Measurements from ENCODE around the gene DHX16.

The DHX16 gene

GRCh38 chr6:30611856-30612194, 61.0 kb downstream of the DHX16 start:
- Histone ChIP-seq H3K4me3 (ENCODE audit: insufficient read depth, low read length, poor library complexity, severe bottlenecking) (no peak overlapping the region), H3K27ac (ENCODE audit: low read depth, low read length) (no peak overlapping the region), H2AFZ (ENCODE audit: low read depth, low read length, severe bottlenecking) (no peak overlapping the region), H3K36me3 (ENCODE audit: low read length) (peaks cover 35% of the 10 kb centered on the region), H4K20me1 (ENCODE audit: low read depth, low read length) (no peaks in the 10 kb centered on the region; the same call in 1 of the 2 replicates), H3K9me3 (ENCODE audit: insufficient read depth, low read length) (no peaks in the 10 kb centered on the region), H3K4me2 (ENCODE audit: low read depth, low read length, poor library complexity, severe bottlenecking) (no peak overlapping the region), H3K79me2 (ENCODE audit: insufficient read depth, low read length) (peaks cover 33% of the 10 kb centered on the region), H3K27me3 (ENCODE audit: low read length) (no peaks in the 10 kb centered on the region), H3K9ac (ENCODE audit: low read length) (no peak overlapping the region), H3K9me2 (replicated peaks; ENCODE audit: insufficient read depth, low read length) (no peaks in the 10 kb centered on the region), H3F3A (ENCODE audit: insufficient read depth) (peaks cover 66% of the 10 kb centered on the region)
- TF ChIP-seq EZH2phosphoT487 (conservative IDR thresholded peaks at IDR 0.05; ENCODE audit: low read length) (no peak), CTCF (IDR thresholded peaks at IDR 0.05; ENCODE audit: insufficient read depth, low read length, poor library complexity, severe bottlenecking) (no peak)

- H3K9me3 ChIP-seq (ENCODE audit: insufficient read depth, low read length) = no peaks in the 10 kb centered on the region
- H3K9ac ChIP-seq (ENCODE audit: low read length) = no peak overlapping the region
- H2AFZ ChIP-seq (ENCODE audit: low read depth, low read length, severe bottlenecking) = no peak overlapping the region
- no peak overlapping the region for H3K4me2 ChIP-seq (ENCODE audit: low read depth, low read length, poor library complexity, severe bottlenecking)
- H3K9me2 ChIP-seq (replicated peaks; ENCODE audit: insufficient read depth, low read length) = no peaks in the 10 kb centered on the region
- peaks cover 61% of the 10 kb centered on the region for H3F3A ChIP-seq (ENCODE audit: insufficient read depth)
- no peaks in the 10 kb centered on the region; the same call in 1 of the 2 replicates for H4K20me1 ChIP-seq (ENCODE audit: low read depth, low read length)
- H3K36me3 ChIP-seq (ENCODE audit: low read length) = peaks cover 35% of the 10 kb centered on the region
- no peak for TF ChIP-seq EZH2phosphoT487 (conservative IDR thresholded peaks at IDR 0.05; ENCODE audit: low read length)
- TF ChIP-seq CTCF (IDR thresholded peaks at IDR 0.05; ENCODE audit: insufficient read depth, low read length, poor library complexity, severe bottlenecking) = no peak
- H3K4me3 ChIP-seq (ENCODE audit: insufficient read depth, low read length, poor library complexity, severe bottlenecking) = no peak overlapping the region
- no peak overlapping the region for H3K27ac ChIP-seq (ENCODE audit: low read depth, low read length)
- H3K79me2 ChIP-seq (ENCODE audit: insufficient read depth, low read length) = peaks cover 28% of the 10 kb centered on the region
- no peaks in the 10 kb centered on the region for H3K27me3 ChIP-seq (ENCODE audit: low read length)
Measured at GRCh38 chr6:30611150-30611855, 61.5 kb downstream of the DHX16 start.

GRCh38 chr6:30610065-30610464, 62.7 kb downstream of the DHX16 start:
- Histone ChIP-seq H3K9ac (ENCODE audit: low read length) (no peak overlapping the region), H3K27me3 (ENCODE audit: low read length) (no peaks in the 10 kb centered on the region), H3K9me2 (replicated peaks; ENCODE audit: insufficient read depth, low read length) (no peaks in the 10 kb centered on the region), H3F3A (ENCODE audit: insufficient read depth) (peaks cover 49% of the 10 kb centered on the region), H3K4me3 (ENCODE audit: insufficient read depth, low read length, poor library complexity, severe bottlenecking) (no peak overlapping the region), H4K20me1 (ENCODE audit: low read depth, low read length) (no peaks in the 10 kb centered on the region; the same call in 1 of the 2 replicates), H3K79me2 (ENCODE audit: insufficient read depth, low read length) (peaks cover 22% of the 10 kb centered on the region), H3K36me3 (ENCODE audit: low read length) (peaks cover 41% of the 10 kb centered on the region), H2AFZ (ENCODE audit: low read depth, low read length, severe bottlenecking) (no peak overlapping the region), H3K9me3 (ENCODE audit: insufficient read depth, low read length) (no peaks in the 10 kb centered on the region), H3K4me2 (ENCODE audit: low read depth, low read length, poor library complexity, severe bottlenecking) (no peak overlapping the region), H3K27ac (ENCODE audit: low read depth, low read length) (no peak overlapping the region)
- TF ChIP-seq EZH2phosphoT487 (conservative IDR thresholded peaks at IDR 0.05; ENCODE audit: low read length) (no peak), CTCF (IDR thresholded peaks at IDR 0.05; ENCODE audit: insufficient read depth, low read length, poor library complexity, severe bottlenecking) (no peak)
